Brain pericyte (primary cell): ENCODE measurements around the gene UGT1A8.

ENCODE experiments used
- DNase-seq: peaks from one replicate; pipeline ENCODE4 v3.0.0-alpha.2; 2012; ENCODE audit warnings: low read depth, low spot score

UGT1A8 gene

DNA sequence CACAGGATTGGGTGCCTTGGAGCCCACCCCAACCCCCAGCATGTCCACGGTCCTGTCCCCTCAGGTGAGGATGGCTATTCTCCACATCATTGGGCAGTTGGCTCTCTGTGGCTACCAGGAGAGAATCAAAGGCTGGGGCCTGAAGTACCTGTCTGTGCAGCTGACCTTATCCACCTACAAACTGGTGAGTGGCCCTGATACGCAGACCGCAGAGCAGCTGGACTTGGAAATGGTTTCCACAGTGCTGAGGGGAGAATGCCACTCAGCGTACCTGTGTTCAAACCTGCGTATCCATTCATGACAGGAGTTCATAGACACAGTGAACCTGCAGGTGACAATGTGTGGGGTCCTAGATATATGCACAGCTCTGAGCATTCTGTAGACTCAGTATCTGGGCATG, 182.3 kb downstream of the UGT1A8 start:
- no peak for DNase-seq

DNA sequence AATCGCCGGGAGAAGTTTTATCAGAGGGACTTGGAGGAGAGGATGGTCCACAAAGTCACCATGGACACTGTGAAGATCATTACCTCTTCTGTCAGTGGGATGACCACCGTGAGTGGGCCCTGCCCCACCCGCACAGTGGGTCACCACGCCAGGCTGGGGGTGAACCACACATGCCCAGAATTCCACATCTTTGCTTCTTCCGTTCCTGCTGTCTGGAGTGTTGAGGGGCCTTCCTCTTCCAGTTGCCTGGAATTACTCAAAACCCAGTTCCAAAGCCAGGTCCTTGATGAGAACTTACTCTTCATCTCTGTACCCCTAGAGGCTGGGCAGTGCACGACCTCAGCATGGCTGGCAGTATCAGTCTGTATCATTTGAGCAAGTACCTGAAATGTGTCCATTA, 182.8 kb downstream of the UGT1A8 start:
- DNase-seq: no peak

DNA sequence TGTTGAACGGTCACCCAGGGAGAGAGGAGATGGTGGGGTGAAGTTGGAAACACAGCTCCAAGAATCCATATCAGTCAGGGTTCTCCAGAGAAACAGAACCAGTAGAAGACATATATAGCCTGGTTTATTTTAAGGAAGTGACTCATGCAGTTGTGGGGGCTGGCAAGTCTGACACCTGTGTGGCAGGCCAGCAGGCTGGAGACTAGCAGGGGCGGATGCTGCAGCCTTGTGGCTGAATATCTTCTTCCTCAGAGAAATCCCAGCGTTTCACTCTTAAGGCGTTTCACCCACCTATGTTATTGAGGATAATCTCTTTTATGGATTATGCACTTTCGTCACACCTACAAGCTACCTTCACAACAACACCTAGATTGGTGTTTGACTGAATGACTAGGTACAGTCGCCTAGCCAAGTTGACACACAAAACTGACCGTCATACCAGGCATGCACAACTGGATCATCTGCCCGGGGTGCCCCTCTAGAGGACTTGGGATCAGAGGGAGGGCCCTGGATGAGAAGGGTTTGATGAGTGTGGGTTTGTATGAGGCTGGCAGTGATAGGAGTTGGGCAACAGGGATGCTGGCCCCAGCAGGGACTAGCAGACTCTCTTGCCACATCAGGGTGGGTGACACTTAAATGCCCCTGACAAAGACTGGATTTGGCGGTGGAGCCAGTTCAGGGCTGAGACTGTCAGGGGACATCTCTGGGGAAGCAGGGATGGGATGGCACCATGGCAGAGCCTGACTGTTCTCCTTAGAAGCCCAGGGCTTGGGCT, 184.1 kb downstream of the UGT1A8 start:
- no peak for DNase-seq

DNA sequence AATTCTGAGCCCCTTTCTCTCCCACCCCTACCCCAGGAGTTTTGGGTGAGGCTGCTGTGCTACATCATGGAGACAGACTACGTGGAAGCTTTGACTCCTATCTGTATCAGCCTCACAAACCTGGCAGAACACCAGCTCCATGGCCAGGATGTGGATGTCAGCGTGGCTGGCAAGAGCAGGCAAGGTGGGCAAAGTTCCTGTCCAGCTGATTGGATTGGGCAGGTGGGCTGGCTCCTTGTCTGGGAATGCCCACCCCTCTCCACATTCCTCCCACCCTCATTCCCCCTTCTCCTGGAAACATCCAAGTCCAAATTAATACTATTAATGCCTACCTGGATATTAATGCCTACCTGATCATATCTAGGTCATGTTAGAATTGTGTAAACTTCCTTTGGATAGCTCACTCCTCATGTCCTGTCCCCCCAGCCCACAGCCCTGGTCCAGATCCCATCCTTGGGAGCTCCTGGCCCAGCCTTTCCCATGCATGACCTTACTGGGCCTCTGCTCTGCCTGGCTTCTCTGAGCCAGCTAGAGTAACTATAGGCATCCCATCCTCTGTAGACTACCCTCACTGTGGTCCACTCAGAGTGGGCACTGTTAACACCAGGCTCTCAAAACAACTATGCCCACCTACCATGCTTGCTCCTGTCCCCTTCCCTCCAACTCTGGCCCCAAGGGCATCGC, 184.8 kb downstream of the UGT1A8 start:
- no peak for DNase-seq

DNA sequence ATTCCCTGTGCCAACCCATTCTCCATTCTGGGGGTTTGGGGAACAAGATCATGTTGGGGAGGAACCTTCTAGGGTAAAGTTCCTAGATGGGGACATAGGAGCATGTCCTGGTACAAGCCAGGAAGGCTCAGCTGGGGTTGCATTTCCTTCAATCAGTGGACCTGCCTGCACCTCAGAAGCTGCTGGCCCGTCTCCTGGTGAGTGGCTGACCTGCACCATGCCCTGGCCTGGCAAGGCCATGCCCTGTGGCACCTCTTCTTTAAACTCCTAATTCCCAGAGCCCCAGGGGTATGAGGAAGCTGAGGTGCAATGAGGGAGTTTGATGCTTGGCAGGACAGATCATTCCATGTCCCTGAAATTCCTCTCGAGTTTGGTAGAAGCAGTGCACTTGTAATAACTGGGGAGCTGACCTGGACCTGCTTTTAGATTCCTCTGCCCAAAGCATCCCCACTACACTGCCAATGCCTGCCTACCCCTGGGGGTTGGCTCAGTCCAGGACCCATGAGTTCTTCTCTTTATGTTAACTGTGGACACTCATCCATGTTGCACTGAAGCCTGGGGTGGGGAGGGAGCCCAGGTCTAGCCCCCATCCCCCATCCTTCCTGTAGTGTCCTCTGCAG, 186.0 kb downstream of the UGT1A8 start:
- DNase-seq: no peak

DNA sequence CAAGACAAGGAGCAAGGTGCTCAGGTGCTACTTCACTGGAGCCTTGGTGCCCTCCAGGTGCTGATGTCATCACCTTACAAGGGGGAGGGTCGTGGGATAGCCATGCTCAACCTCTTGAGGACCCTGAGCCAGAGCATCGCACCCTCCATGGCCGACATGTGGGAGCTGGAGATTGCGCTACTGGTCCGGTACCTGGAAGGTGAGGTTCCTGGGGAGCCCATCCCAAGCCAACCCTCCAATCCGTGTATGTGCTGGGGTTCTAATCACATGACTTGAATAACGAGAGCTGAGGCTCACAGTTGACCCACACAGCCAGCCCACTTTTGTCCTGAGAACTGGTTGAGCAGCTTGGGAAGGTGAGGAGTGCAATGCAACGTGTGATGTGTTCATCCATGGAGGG, 186.6 kb downstream of the UGT1A8 start:
- DNase-seq: no peak

DNA sequence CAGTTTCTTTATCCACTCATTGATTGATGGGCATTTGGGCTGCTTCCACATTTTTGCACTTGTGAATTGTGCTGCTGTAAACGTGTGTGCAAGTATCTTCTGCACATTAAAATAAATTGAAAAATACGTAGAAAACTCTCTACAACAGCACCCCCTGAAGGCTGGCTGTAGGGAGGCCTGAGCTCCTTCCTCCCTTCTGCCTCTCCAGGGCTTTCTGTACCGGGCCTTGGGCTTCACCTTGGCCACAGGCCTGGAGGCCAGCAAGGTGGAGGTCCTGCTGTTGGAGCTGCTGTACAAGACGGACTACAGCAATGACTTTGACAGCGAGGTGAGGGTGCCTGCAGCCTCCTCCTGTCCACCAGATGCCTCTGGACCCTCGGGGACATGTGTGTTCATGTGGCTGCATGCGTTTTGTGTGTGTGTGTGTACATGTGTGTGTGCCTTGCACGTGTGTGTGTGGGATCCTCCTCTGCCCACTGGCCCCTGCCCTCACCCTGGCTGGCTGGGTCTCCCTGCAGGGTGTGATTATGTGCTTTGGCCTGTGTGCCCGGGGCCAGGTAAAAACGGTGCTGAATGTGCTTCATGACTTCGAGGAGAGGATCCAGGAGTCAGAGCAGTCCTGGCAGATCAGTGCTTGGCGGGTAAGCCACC, 189.9 kb downstream of the UGT1A8 start:
- DNase-seq: no peak

DNA sequence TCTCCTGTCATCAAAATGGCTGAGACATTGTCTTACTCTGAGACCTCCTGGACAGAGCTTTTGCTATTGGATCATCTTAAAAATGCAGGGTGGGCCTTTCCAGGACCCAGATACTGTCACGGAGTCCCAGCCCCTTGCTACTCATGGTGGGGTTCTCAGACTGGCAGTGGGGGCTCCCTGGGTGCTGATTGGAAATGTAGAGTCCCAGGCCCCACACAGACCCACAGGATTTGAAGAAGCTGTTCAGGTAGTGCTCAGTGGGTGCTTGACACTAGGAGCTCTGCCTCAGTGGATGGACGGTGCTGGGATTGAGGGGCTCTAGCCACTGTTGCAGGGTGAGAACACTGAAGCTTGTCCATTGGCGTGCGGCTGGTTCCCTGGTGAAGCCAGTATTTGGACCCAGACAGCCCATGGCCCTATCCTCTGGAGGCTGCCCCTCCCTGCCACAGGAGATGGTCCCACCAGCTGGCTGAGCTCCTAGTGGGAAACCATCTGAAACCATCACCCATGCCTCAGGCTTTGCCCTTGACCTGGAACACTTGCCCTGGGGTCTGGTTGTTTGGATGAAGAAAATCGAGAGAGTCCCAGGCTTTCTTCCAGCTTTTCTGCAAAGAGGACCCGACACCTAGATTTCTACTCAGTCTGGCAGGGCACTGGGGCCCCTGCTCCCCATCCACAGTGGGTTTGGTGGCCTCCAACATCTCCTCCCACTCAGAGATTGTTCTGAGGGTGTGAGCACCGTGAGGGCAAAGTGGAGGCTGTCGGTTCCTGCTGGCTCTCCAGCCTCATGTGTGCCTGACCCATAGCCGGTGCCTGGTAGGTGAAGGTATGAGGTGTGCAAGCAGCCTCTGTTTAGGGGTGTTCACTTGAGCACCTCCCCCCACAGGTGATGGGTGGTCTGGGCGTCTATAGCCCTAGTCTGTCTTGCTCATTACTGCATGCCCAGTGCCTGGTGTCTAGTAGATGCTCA, 190.8 kb downstream of the UGT1A8 start:
- no peak for DNase-seq

DNA sequence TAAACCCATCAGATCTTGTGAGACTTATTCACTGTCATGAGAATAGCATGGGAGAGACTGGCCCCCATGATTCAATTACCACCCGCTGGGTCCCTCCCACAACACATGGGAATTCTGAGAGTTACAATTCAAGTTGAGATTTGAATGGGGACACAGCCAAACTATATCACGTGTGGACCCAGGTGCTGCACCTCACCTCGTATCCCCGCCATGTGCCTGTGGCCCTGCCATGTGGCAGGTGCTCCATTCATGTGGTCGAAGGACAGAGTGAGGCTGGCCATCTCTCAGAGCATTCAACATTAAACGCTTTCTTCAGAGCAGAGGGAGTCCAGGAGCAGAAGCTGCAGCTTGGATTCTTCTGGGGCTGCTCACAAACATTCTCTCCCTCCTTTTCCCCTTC, 193.0 kb downstream of the UGT1A8 start:
- no peak for DNase-seq

DNA sequence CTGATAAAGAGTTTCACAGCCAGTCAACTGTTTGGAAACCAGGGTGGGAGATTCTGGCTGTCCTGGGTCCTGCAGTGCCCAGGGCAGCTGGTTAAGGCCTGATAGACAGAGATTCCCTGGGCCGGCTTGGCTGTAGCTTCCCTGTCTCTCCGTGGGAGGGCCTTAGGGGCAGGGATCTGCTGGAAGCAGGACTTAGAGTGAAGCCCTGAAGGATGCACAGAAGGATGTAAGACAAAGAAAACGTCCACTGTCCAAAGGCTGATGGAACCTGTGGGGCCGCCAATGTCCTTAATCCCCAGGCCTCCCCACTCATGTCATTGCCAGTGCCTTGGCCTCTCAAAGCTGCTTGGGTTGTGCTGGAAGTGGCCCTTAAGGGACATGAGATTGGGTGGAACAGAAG, 193.7 kb downstream of the UGT1A8 start:
- no peak for DNase-seq

DNA sequence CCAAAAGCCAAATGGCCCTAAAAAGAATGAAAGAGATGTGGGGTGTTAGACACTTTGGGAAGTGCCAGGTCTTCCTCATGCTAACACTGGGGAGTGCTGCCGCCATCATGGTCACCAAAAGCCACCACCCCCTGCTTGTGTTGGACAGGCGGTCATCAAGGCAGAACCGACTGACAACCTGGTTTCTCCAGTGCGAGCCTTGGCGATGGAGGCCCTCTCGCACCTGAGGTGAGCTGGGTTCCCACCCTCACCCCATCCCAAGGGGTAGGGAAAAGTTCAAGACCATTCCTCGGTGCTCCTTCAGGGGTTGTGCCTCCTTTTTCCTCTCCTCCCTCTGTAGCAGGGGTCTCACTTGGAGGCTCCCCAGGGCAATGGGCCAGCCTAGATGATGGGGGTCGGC, 194.3 kb downstream of the UGT1A8 start:
- DNase-seq: no peak

DNA sequence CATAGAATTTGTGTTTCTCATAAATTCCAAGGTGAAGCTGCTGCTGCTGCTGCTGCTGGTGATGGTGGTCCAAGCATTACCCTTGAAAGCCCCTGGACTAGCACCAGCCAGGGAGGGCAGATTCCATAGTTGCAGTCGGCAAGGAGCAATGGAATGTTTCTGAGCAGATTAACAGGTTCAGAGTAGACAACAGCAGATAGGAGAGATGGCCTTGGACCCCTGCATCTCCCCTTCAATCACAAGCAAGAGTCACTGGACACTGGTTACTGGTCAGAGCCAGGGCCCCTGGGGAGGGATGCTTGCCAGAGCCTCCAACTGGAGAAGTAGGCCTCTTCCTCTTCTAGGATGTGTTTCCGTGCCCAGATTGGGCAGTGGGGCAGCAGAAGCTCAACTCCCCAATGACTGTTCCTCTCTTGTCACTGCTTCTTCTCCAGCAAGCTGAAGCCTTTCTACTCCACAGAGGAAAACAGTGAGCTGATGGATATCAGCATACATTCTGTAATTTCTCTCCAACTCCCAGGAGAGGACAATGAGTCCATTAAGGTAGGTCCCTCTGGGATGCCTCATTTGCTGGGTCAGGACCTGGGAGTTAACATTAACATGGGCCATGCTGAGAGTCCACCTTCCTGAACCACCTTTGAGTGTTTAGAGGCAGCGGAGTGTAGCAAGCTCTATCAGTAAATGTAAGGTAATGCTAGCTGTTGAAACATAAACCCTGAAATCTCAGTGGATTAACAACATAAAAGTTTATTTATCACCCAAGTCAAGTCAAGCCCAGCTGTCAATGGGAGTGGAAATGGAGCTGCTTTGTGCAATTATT, 196.0 kb downstream of the UGT1A8 start:
- no peak for DNase-seq

DNA sequence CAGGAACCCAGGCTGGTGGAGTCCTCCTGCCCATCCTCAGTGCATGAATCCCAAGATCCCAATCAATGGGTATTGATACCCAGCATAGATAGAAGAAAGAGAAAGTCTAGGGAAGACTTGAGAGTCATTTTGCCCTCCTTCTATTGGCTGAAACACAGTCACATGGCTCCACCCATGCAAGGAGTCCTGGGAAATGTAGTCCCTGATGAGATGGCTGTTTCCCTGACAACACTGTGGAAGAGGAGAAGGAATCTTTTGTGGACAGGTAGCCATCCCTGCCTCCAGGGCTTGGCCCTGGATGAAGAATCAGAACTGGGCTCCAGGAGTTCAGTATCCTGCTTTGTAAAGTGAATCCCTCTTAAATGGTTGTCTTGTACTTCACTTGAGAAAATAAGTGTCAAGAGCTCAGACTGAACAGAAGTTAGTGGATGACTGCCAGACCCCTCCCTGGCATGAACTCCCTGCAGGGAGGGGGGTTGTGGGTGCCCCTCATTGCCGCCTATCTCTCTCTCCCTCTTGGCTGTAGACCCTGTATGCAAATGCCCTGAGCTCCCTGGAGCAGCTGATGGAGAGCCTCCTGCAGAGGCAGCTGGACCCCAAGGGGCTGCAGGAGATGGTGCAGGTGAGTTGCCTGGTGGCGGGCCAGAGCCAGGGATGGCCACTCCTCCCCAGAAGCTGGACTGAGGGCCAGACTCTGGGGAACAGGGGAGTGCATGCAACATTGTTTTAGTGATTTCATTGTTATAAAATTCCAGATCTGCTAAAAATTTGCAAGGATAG, 196.8 kb downstream of the UGT1A8 start:
- no peak for DNase-seq

DNA sequence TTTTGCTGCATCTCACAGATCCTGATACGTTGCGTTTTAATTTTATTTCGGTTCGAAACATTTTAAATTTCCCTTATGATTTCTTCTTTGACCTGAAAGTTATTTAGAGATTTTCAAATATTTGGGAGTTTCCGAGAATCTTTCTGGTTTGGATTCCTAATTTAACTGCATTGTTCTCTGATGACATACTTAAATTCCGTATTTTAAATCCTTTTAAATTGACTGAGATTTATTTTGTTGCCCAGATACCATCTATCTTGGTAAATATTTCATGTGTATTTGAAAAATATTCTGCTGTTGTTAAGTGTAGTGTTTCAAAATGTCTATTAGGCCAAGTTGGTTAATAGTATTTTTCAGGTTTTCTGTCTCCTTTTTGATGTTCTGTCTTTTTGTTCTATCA, 198.4 kb downstream of the UGT1A8 start:
- no peak for DNase-seq

DNA sequence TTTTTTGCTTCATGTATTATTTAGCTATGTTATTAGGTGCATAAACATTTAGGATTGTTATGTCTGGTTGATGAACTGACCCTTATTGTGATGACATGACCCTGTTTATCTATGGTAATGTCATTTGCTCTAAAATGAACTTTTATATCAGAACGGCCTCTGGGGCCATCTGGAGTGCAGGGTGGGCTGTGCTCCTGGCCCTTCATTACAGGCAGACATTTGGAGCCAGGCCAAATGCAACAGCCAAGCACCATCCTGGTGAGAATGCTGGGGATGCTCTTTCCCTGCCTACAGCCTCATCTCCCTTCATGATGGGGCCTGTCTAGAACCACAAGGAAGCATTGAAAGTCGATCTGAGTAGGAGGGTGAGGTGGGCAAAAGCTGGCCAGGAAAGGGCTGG, 198.9 kb downstream of the UGT1A8 start:
- DNase-seq: no peak

DNA sequence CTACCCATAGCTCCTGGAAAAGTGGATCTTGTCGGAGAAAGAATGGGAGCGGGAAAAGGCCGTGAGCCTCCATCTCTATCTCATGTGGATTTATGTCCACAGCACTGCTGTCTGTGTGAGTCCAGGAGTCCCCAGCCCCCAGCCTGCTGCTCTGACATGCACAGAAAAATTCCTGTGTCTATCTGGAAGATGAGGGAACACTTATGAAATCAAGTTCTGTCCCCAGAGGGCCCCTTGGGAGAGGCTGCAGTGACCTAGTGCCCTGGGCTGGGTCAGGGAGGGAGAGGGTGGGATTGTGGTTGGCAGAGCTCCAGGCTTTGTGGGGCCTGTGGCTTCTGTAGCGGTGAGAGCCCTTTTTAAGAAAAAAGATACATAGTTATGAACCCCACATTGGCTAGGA, 199.3 kb downstream of the UGT1A8 start:
- no peak for DNase-seq

DNA sequence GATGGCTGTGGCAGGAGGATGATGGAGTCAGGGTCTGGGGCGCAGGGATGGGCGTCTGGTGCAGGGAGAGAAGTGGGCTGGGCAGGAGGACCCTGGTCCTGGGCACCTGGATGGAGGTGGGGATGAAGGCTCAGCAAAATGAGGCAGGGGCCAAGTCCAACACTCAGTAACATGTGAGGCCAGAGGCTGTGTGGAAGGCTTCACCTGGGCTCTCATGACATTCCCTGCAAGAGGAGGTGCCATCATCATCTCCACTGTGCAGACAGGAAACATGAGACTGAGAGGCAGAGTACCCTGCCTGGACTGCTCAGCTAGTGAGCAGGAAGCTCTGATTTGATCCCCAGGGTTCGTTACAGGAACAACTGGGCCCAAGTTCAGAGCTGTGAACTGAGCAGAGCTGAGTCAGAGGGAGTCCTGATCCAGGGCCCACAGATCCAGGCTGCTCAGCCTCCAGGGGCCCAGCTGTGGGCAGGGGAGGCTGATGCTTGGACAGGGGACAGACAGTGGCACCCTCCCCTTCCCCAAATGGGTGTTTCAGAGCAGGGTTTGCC, 200.0 kb downstream of the UGT1A8 start:
- no peak for DNase-seq

DNA sequence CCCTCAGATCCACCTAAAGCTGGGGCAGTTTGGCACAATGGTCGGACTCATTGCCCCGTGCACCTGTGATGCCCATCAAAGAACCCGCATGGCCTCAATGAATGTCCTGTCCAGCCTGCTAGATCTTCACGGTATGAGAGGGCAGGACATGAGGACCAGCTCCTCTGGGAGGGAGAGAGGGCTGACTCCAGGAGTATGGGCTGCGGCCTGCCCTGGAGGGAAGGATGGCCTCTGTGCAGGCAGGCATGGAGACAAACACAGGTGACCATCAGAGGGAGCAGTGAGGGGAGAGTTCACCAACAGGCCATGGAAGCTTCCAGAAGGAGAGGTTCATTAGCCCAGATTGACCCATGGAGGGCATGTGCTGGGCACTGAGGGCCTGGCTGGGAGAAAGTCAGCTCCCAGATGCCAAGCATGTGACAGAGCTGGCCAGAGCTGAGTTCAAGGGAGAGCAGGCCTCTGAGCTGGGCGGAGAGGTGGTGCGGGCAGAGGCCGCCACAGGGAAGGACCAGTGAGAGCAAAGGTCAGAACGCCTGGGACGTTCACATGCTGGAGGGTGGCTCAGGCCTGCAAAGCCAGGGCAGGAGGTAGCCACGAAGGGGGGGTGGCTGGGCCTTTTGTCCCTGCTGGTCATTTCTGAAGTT, 200.7 kb downstream of the UGT1A8 start:
- DNase-seq: no peak
